HG03575 (cell line): ENCODE results near the gene PRRT2.

Source experiments
- ATAC-seq: cut with Tn5 transposase; IDR thresholded peaks from one replicate; pipeline ENCODE4 v1.9.1; 2021; ENCODE audit not compliant: unreplicated experiment, insufficient number of reproducible peaks, low FRiP score; ENCODE audit errors: extremely low read depth

Gene PRRT2

GRCh38 chr16:29809850-29810698 lies 1.9 kb upstream of the PRRT2 start:
- ATAC-seq: no peak

- ATAC-seq: no peak
Measured at GRCh38 chr16:29810699-29811169, 1.3 kb upstream of the PRRT2 start.

DNA sequence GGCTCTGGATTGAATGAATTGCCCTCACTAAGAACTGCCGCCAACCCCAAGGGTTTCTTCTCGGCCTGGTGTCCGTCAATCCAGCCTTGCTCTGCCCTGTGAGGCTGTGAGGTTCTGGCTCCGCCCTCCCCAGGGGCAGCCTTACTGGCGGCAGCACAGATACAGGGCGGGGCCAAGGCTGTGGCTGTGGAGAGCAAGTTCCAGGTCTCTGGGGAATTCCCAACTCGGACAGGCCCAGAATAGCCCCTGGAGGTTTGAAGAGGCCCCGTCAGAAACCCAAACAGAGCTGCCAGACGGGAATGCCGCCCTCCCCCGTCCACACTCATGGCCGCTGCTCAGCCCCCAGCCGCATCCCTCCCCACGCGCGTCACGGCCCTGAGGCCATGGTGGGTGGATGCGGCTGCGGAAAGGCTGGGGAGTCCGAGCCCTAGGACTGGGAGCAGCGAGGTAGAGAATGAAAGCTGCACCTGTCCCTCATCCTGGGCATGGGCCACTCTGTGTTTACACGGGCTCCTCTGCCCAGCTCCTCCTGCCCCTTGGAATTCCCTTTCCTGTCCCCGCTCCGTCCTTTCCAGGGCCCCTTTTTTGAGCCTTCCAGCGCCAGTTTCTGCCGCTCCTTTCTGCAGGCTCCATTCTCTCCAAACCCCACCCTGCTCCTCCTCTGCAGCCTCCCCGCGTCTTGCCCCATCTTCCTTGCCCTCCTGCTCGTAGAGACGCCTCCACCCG lies 660 bp upstream of the PRRT2 start:
- ATAC-seq: no peak

DNA sequence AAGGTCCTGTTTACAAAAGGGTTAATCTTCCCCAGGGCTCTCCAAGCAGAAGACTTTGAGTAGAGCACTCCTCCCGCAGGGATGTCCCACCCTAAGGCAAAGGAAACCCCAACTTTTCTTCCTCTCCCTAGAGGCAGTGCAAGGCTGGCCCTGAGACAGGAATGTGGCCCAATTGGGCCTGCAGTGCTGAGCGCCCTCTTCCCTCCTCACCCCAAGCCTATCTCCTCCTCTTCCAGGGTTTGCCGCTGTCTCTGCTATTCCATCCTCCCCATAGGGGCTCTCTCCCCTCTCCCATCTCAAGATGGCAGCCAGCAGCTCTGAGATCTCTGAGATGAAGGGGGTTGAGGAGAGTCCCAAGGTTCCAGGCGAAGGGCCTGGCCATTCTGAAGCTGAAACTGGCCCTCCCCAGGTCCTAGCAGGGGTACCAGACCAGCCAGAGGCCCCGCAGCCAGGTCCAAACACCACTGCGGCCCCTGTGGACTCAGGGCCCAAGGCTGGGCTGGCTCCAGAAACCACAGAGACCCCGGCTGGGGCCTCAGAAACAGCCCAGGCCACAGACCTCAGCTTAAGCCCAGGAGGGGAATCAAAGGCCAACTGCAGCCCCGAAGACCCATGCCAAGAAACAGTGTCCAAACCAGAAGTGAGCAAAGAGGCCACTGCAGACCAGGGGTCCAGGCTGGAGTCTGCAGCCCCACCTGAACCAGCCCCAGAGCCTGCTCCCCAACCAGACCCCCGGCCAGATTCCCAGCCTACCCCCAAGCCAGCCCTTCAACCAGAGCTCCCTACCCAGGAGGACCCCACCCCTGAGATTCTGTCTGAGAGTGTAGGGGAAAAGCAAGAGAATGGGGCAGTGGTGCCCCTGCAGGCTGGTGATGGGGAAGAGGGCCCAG lies 1.0 kb downstream of the PRRT2 start:
- no peak for ATAC-seq

- no peak for ATAC-seq
Measured at GRCh38 chr16:29813644-29814562, 1.9 kb downstream of the PRRT2 start.

- ATAC-seq: no peak
Measured at GRCh38 chr16:29814592-29814991, 2.6 kb downstream of the PRRT2 start.

GRCh38 chr16:29815032-29815721 lies 3.2 kb downstream of the PRRT2 start:
- ATAC-seq: no peak

DNA sequence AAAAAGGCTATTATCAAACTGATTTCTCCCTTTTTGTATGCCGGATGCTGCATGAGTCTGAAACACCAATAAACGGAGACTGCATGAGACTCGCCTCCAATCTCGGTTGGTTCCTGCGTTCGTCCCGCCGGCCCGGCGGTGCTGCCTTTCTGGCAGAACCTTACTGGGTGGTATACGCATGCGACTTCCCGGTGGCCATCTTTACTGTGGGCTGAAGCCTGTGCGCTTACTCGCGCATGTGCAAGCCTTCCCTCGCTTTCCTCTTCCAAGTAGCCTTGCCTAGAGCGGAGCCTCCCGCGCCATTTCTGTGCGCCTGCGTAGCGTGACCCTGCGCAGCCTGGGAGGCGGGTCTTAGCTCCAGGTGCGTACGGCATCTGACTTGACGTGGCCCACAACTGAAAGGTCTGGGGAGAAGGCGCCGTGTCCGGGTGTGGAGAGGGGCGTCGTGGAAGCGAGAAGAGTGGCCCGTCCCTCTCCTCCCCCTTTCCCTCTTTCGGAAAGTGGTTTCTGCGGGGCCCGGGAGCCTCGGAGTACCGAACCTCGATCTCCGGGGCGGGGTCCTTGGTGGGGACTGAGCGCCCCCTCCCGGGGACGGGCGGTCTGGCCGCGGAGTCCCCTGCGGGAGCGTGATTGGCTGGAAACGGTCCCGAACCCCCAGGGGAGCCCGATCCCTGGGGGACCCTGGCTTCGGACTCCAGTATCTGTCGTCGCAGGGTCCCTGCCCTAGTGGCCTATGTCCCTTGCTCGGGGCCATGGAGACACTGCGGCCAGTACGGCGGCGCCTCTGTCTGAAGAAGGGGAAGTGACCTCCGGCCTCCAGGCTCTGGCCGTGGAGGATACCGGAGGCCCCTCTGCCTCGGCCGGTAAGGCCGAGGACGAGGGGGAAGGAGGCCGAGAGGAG lies 4.0 kb downstream of the PRRT2 start, which contains the start of gene PAGR1:
Gene PAGR1, plus strand, starts transcription at position 360 of the 901 bp plus-strand sequence. Its CDS starts 374 bp downstream, at position 734.
- peak; percentile 27 for ATAC-seq

DNA sequence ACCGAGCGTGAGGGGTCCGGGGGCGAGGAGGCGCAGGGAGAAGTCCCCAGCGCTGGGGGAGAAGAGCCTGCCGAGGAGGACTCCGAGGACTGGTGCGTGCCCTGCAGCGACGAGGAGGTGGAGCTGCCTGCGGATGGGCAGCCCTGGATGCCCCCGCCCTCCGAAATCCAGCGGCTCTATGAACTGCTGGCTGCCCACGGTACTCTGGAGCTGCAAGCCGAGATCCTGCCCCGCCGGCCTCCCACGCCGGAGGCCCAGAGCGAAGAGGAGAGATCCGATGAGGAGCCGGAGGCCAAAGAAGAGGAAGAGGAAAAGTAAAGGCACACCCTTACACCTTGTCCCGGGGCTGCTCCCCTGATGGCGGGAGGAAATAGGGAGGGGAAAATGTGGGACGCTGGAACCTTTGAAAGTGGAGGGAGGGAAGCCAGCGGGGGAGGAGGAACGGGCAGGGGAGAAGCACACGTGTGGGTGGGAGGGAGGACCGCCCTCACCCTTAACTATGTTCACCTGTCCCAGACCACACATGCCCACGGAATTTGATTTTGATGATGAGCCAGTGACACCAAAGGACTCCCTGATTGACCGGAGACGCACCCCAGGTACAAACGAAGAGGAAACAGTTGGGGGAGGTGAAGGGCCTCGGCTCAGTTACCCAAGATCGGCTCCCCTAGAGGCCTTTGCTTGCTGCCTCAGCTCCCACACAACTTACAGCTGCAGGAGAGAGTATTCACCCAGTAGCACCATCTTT lies 4.9 kb downstream of the PRRT2 start:
- ATAC-seq: no peak

GRCh38 chr16:29818082-29818481 lies 6.1 kb downstream of the PRRT2 start:
- no peak for ATAC-seq

GRCh38 chr16:29819506-29819905 lies 7.5 kb downstream of the PRRT2 start:
- ATAC-seq: no peak

DNA sequence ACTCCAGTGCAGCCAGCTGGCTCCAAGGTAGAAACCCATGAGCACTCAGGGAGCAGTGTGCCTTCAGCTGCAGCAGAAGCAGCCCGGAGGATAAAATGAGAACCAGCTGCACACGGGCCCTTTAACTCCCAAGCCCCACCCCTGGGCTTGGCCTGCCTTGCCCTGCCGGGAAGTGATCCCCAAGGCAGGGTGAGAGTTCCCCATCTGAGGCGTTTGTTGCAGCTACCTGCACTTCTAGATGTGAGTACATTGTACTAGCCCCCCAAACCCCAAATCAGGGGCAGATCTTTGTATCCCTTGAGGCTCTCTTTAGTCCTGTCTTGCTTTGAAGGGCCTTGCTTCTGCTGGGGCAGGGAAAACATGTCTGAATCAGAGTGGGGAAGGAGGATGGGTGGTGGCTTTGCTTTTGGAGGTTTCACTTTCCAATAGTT lies 8.3 kb downstream of the PRRT2 start, which contains the start of gene MVP:
Gene MVP, plus strand, starts transcription at position 192 of the 431 bp plus-strand sequence. CDS start 10,088 bp downstream, outside the sequence.
- ATAC-seq: no peak

GRCh38 chr16:29820730-29821642 lies 9.0 kb downstream of the PRRT2 start:
- no peak for ATAC-seq

DNA sequence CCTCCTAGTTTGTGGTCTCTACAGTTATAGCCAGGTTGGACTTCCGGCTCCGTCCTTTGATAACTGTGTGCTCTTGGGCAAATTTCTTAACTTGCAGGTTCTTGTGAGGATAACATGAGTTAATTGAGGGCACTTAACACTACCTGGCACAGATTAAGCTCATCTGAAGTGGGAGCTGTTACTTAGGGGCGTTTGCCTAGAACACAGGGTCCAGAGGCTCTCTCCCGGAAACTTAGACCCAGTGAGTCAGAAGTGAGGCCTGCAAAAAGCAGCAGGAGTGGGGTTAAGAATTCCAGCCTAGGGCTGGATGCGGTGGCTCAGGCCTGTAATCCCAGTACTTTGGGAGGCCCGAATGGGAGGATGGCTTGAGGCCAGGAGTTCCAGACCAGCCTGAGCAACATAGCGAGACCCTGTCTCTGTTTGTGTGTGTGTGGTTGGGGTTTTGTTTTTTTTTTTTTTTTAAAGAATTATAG lies 9.7 kb downstream of the PRRT2 start:
- ATAC-seq: no peak
